ENCODE results near the gene GPR25.

GPR25 gene

DNA sequence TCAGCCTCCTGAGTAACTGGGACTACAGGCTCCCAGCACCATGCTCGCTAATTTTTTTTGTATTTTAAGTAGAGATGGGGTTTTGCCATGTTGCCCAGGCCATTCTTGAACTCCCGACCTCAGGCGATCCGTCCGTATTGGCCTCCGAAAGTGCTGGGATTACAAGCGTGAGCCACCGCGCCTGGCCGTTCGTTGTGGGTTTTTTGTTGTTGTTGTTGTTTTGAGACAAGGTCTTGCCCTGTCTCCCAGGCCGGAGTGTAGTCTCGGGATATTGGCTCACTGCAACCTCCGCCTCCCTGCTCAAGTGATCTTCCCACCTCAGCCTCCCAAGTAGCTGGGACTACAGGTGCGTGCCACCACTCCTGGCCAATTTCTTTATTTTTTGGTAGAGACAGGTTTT, 17.2 kb downstream of the GPR25 start:
- H3K4me3 ChIP-seq (ENCODE audit: low read depth, low read length, poor library complexity, severe bottlenecking) = no peak overlapping the region
- H3K27ac ChIP-seq (ENCODE audit: low read depth, low read length, poor library complexity, severe bottlenecking) = no peak overlapping the region
- no peaks in the 10 kb centered on the region for H3K9me2 ChIP-seq (ENCODE audit: low read depth, low read length)
- no peaks in the 10 kb centered on the region for H3K36me3 ChIP-seq (ENCODE audit: insufficient read depth, low read length)
- H4K20me1 ChIP-seq (ENCODE audit: insufficient read depth, low read length) = no peaks in the 10 kb centered on the region
- no peak for TF ChIP-seq EZH2 (IDR thresholded peaks at IDR 0.05; ENCODE audit: borderline replicate concordance, low read length)
- TF ChIP-seq, protein P1, sequence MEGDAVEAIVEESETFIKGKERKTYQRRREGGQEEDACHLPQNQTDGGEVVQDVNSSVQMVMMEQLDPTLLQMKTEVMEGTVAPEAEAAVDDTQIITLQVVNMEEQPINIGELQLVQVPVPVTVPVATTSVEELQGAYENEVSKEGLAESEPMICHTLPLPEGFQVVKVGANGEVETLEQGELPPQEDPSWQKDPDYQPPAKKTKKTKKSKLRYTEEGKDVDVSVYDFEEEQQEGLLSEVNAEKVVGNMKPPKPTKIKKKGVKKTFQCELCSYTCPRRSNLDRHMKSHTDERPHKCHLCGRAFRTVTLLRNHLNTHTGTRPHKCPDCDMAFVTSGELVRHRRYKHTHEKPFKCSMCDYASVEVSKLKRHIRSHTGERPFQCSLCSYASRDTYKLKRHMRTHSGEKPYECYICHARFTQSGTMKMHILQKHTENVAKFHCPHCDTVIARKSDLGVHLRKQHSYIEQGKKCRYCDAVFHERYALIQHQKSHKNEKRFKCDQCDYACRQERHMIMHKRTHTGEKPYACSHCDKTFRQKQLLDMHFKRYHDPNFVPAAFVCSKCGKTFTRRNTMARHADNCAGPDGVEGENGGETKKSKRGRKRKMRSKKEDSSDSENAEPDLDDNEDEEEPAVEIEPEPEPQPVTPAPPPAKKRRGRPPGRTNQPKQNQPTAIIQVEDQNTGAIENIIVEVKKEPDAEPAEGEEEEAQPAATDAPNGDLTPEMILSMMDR (IDR thresholded peaks at IDR 0.05; ENCODE audit: low read length) = no peak
- no peaks in the 10 kb centered on the region for H3F3A ChIP-seq (ENCODE audit: insufficient read depth, low read length)
- no peak overlapping the region for H3K4me2 ChIP-seq (ENCODE audit: low read length)
- no peak overlapping the region for H3K9ac ChIP-seq (ENCODE audit: low read length)
- H3K79me2 ChIP-seq (ENCODE audit: insufficient read depth, low read length) = no peaks in the 10 kb centered on the region
- no peaks in the 10 kb centered on the region for H3K4me1 ChIP-seq (ENCODE audit: insufficient read depth, low read length, severe bottlenecking)
- H3K9me3 ChIP-seq (ENCODE audit: low read length) = no peaks in the 10 kb centered on the region
- H2AFZ ChIP-seq (ENCODE audit: low read length) = no peak overlapping the region
- H3K27me3 ChIP-seq (ENCODE audit: insufficient read depth, low read length) = peaks cover 4% of the 10 kb centered on the region; the same call in 1 of the 2 replicates

DNA sequence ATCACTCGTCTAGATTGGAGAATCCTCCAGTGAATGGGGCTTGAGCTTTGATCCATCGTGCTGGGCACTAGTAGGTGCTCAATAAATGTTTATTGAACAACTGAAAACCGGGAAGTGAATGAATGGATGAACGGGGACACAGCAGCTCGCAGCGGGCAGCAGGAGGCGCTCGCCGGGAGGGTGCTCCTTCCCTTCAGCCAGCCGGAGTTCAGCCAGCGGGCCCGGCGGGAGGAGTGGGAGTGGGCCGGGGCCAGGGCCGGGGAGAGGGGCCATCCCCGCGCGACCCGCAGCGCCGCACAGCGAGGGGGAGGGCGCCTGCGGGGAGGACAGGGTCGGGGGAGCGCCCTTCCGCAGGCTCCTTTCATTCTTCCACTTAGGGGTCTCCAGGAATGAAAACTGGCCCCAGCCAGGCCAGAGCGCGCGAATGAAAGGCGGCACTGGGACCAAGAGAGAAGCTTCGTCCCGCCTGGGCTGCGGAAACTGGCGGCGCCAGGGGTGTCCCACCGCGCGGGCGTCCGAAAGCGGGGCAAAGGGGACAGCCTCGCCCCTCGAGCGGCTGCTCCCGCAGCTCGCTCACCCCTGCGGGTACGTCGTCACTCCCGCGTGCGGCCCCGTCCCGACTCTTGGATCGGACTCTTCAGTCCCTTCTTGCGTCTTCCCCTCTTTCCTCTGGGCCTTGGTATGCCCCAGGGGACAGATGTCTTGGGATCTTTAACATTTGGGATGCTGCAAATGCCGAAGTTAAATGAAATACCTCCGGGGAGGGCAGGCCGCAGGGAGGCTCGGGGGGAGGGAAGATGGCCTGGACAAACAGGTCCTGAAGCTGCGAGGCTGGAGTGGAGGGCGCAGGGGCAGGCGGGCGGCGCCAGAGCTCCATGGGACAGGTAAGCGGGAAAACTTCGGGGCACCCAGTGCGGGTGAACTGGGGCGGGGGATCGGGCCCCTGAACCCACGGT, 18.3 kb downstream of the GPR25 start:
- H4K20me1 ChIP-seq (ENCODE audit: insufficient read depth, low read length) = no peaks in the 10 kb centered on the region
- H3F3A ChIP-seq (ENCODE audit: insufficient read depth, low read length) = no peaks in the 10 kb centered on the region
- H3K4me1 ChIP-seq (ENCODE audit: insufficient read depth, low read length, severe bottlenecking) = no peaks in the 10 kb centered on the region
- H3K4me2 ChIP-seq (ENCODE audit: low read length) = no peak overlapping the region
- no peaks in the 10 kb centered on the region for H3K36me3 ChIP-seq (ENCODE audit: insufficient read depth, low read length)
- TF ChIP-seq EZH2 (IDR thresholded peaks at IDR 0.05; ENCODE audit: borderline replicate concordance, low read length) = no peak
- TF ChIP-seq, protein P1 (IDR thresholded peaks at IDR 0.05; ENCODE audit: low read length) = peak; percentile 35
- H3K27ac ChIP-seq (ENCODE audit: low read depth, low read length, poor library complexity, severe bottlenecking) = no peak overlapping the region
- H3K9ac ChIP-seq (ENCODE audit: low read length) = no peak overlapping the region
- no peak overlapping the region for H3K4me3 ChIP-seq (ENCODE audit: low read depth, low read length, poor library complexity, severe bottlenecking)
- peaks cover 4% of the 10 kb centered on the region; the same call in 1 of the 2 replicates for H3K27me3 ChIP-seq (ENCODE audit: insufficient read depth, low read length)
- H3K9me2 ChIP-seq (ENCODE audit: low read depth, low read length) = no peaks in the 10 kb centered on the region
- H3K79me2 ChIP-seq (ENCODE audit: insufficient read depth, low read length) = no peaks in the 10 kb centered on the region
- H2AFZ ChIP-seq (ENCODE audit: low read length) = no peak overlapping the region
- no peaks in the 10 kb centered on the region for H3K9me3 ChIP-seq (ENCODE audit: low read length)

DNA sequence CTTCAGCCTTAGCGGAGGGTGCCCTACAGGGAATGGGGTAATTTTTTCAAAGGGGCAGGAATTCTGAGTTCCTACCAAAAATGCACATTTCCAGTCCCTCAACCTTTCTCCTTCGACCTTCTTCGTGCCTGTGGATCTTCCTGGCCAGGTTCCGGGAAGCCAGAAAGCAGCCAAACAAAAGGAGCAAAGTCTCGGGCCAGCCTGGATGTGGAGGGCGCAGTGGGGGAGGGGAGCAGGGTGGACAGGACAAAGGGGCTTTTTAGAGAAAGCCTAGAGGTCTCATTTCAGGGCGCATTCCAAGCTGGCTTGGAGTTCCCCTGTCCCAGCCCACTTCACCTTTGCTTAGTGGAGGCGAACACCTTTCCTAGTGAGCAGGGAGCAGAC, 19.0 kb downstream of the GPR25 start:
- no peak overlapping the region for H3K9ac ChIP-seq (ENCODE audit: low read length)
- H3K4me2 ChIP-seq (ENCODE audit: low read length) = no peak overlapping the region
- H3K4me3 ChIP-seq (ENCODE audit: low read depth, low read length, poor library complexity, severe bottlenecking) = no peak overlapping the region
- TF ChIP-seq EZH2 (IDR thresholded peaks at IDR 0.05; ENCODE audit: borderline replicate concordance, low read length) = no peak
- TF ChIP-seq, protein P1 (IDR thresholded peaks at IDR 0.05; ENCODE audit: low read length) = no peak
- no peaks in the 10 kb centered on the region for H3K9me3 ChIP-seq (ENCODE audit: low read length)
- no peaks in the 10 kb centered on the region for H3K79me2 ChIP-seq (ENCODE audit: insufficient read depth, low read length)
- H4K20me1 ChIP-seq (ENCODE audit: insufficient read depth, low read length) = no peaks in the 10 kb centered on the region
- no peaks in the 10 kb centered on the region for H3F3A ChIP-seq (ENCODE audit: insufficient read depth, low read length)
- no peaks in the 10 kb centered on the region for H3K9me2 ChIP-seq (ENCODE audit: low read depth, low read length)
- no peaks in the 10 kb centered on the region for H3K36me3 ChIP-seq (ENCODE audit: insufficient read depth, low read length)
- peaks cover 4% of the 10 kb centered on the region; the same call in 1 of the 2 replicates for H3K27me3 ChIP-seq (ENCODE audit: insufficient read depth, low read length)
- H2AFZ ChIP-seq (ENCODE audit: low read length) = no peak overlapping the region
- H3K4me1 ChIP-seq (ENCODE audit: insufficient read depth, low read length, severe bottlenecking) = no peaks in the 10 kb centered on the region
- no peak overlapping the region for H3K27ac ChIP-seq (ENCODE audit: low read depth, low read length, poor library complexity, severe bottlenecking)

All from OCI-LY1 (cell line).